Measurements from ENCODE around the gene TRIM10. TPM values are rescaled to one million over a fixed set of nuclear protein-coding genes. Genes with fewer than 3 reads are reported as not detected.

Gene TRIM10
- polyA plus RNA-seq (2013), result not detected

- no CpG with 5 or more reads among the region's 4 CpGs for WGBS (ENCODE audit: insufficient coverage)
- no peak within 1 kb of the TSS for H3K27ac ChIP-seq (ENCODE audit: insufficient read depth in 1 of 2, low read depth in 1 of 2, low read length in 2 of 2, poor library complexity in 1 of 2, severe bottlenecking in 2 of 2)
- no peaks in the 10 kb centered on the region for H3K36me3 ChIP-seq (ENCODE audit: control insufficient read depth in 4 of 4, insufficient read depth in 4 of 4, low read length in 3 of 4)
- no peaks in the 10 kb centered on the region for H3K27me3 ChIP-seq (replicated peaks in 2 of 5; ENCODE audit: control insufficient read depth in 4 of 5, insufficient read depth in 5 of 5, low read length in 4 of 5)
- H3K4me3 ChIP-seq (ENCODE audit: control insufficient read depth in 1 of 7, extremely low read depth in 1 of 7, insufficient read depth in 4 of 7, low read depth in 2 of 7, low read length in 6 of 7), result no peak within 1 kb of the TSS
- no peaks in the 10 kb centered on the region for H3K9me3 ChIP-seq (ENCODE audit: control extremely low read depth in 1 of 5, control insufficient read depth in 4 of 5, insufficient read depth in 2 of 5, low read depth in 1 of 5, low read length in 4 of 5)
- CTCF ChIA-PET, result interaction anchor here (1.0 kb wide), 1 partner anchor 10 kb away, joined by 3 read pairs; no protein-coding TSS in a partner anchor
- DNase-seq, result peak in 2 of 3 donors; percentile 44 to 66
- peaks cover 0 to 36% (median 18%) of the 10 kb centered on the region in 4 experiments for H3K4me1 ChIP-seq (ENCODE audit: control extremely low read depth in 1 of 4, control insufficient read depth in 4 of 4, insufficient read depth in 4 of 4, low read length in 3 of 4)
- POLR2A ChIA-PET, result no interaction called here
These were observed at the start of gene TRIM10 for GRCh38 chr6:30160785-30161531. Gene TRIM10, minus strand, starts transcription at chr6:30161211. Its CDS starts 353 bp downstream, at chr6:30160858.

GRCh38 chr6:30207619-30208295, 46.7 kb upstream of the TRIM10 start:
- WGBS (ENCODE audit: insufficient coverage), result 98% methylated on average over 4 of the region's 4 CpGs
- Histone ChIP-seq H3K4me1 (ENCODE audit: control extremely low read depth in 1 of 4, control insufficient read depth in 4 of 4, insufficient read depth in 4 of 4, low read length in 3 of 4) (peaks cover under 1 to 11% (median 9%) of the 10 kb centered on the region in 4 experiments), H3K27me3 (replicated peaks in 2 of 5; ENCODE audit: control insufficient read depth in 4 of 5, insufficient read depth in 5 of 5, low read length in 4 of 5) (no peaks in the 10 kb centered on the region), H3K27ac (ENCODE audit: insufficient read depth in 1 of 2, low read depth in 1 of 2, low read length in 2 of 2, poor library complexity in 1 of 2, severe bottlenecking in 2 of 2) (no peak overlapping the region), H3K36me3 (ENCODE audit: control insufficient read depth in 4 of 4, insufficient read depth in 4 of 4, low read length in 3 of 4) (peaks cover 0 to 10% (median under 1%) of the 10 kb centered on the region in 4 experiments), H3K4me3 (ENCODE audit: control insufficient read depth in 1 of 7, extremely low read depth in 1 of 7, insufficient read depth in 4 of 7, low read depth in 2 of 7, low read length in 6 of 7) (no peak overlapping the region), H3K9me3 (ENCODE audit: control extremely low read depth in 1 of 5, control insufficient read depth in 4 of 5, insufficient read depth in 2 of 5, low read depth in 1 of 5, low read length in 4 of 5) (no peaks in the 10 kb centered on the region)
- ChIA-PET POLR2A (interaction anchor here (0.7 kb wide), 1 partner anchor 10 kb away, joined by 3 read pairs; no protein-coding TSS in a partner anchor), CTCF (interaction anchor here (1.0 to 4.7 kb wide), 4 partner anchors 12 to 120 kb away, joined by 3 to 16 read pairs (median 4); no protein-coding TSS in a partner anchor)
- DNase-seq, result no peak

- H3K4me1 ChIP-seq (ENCODE audit: control extremely low read depth in 1 of 4, control insufficient read depth in 4 of 4, insufficient read depth in 4 of 4, low read length in 3 of 4), result peaks cover 3 to 10% (median 7%) of the 10 kb centered on the region in 4 experiments
- no peak for DNase-seq
- ChIA-PET POLR2A (interaction anchor here (0.5 to 0.7 kb wide), 2 partner anchors 9 to 591 kb away, joined by 3 to 9 read pairs; no protein-coding TSS in a partner anchor), CTCF (interaction anchor here (1.1 to 4.7 kb wide), 4 partner anchors 11 to 76 kb away, joined by 3 to 16 read pairs (median 4); no protein-coding TSS in a partner anchor)
- WGBS (ENCODE audit: insufficient coverage), result 89% methylated on average over 10 of the region's 11 CpGs
- H3K27me3 ChIP-seq (replicated peaks in 2 of 5; ENCODE audit: control insufficient read depth in 4 of 5, insufficient read depth in 5 of 5, low read length in 4 of 5), result no peaks in the 10 kb centered on the region
- H3K4me3 ChIP-seq (ENCODE audit: control insufficient read depth in 1 of 7, extremely low read depth in 1 of 7, insufficient read depth in 4 of 7, low read depth in 2 of 7, low read length in 6 of 7), result no peak overlapping the region
- peaks cover 0 to 10% (median under 1%) of the 10 kb centered on the region in 4 experiments for H3K36me3 ChIP-seq (ENCODE audit: control insufficient read depth in 4 of 4, insufficient read depth in 4 of 4, low read length in 3 of 4)
- H3K27ac ChIP-seq (ENCODE audit: insufficient read depth in 1 of 2, low read depth in 1 of 2, low read length in 2 of 2, poor library complexity in 1 of 2, severe bottlenecking in 2 of 2), result no peak overlapping the region
- H3K9me3 ChIP-seq (ENCODE audit: control extremely low read depth in 1 of 5, control insufficient read depth in 4 of 5, insufficient read depth in 2 of 5, low read depth in 1 of 5, low read length in 4 of 5), result no peaks in the 10 kb centered on the region
These were observed 46.0 kb upstream of the TRIM10 start for GRCh38 chr6:30206799-30207618.

GRCh38 chr6:30206152-30206551, 45.1 kb upstream of the TRIM10 start:
- WGBS (ENCODE audit: insufficient coverage), result 88% methylated on average over 7 of the region's 7 CpGs

GRCh38 chr6:30204116-30204515, 43.1 kb upstream of the TRIM10 start:
- 100% methylated on average over 1 of the region's 1 CpG for WGBS (ENCODE audit: insufficient coverage)
- Histone ChIP-seq H3K9me3 (ENCODE audit: control extremely low read depth in 1 of 5, control insufficient read depth in 4 of 5, insufficient read depth in 2 of 5, low read depth in 1 of 5, low read length in 4 of 5) (no peaks in the 10 kb centered on the region), H3K27ac (ENCODE audit: insufficient read depth in 1 of 2, low read depth in 1 of 2, low read length in 2 of 2, poor library complexity in 1 of 2, severe bottlenecking in 2 of 2) (no peak overlapping the region), H3K36me3 (ENCODE audit: control insufficient read depth in 4 of 4, insufficient read depth in 4 of 4, low read length in 3 of 4) (peaks cover 0 to 18% (median 4%) of the 10 kb centered on the region in 4 experiments), H3K4me1 (ENCODE audit: control extremely low read depth in 1 of 4, control insufficient read depth in 4 of 4, insufficient read depth in 4 of 4, low read length in 3 of 4) (peaks cover 14 to 25% (median 19%) of the 10 kb centered on the region in 4 experiments), H3K4me3 (ENCODE audit: control insufficient read depth in 1 of 7, extremely low read depth in 1 of 7, insufficient read depth in 4 of 7, low read depth in 2 of 7, low read length in 6 of 7) (no peak overlapping the region), H3K27me3 (replicated peaks in 2 of 5; ENCODE audit: control insufficient read depth in 4 of 5, insufficient read depth in 5 of 5, low read length in 4 of 5) (no peaks in the 10 kb centered on the region)
- CTCF ChIA-PET, result interaction anchor here (1.1 to 1.4 kb wide), 3 partner anchors 10 to 13 kb away, joined by 3 read pairs; no protein-coding TSS in a partner anchor
- POLR2A ChIA-PET, result no interaction called here
- no peak for DNase-seq

More at GRCh38 chr6:30206152-30206551, 45.1 kb upstream of the TRIM10 start:
- no peaks in the 10 kb centered on the region for H3K9me3 ChIP-seq (ENCODE audit: control extremely low read depth in 1 of 5, control insufficient read depth in 4 of 5, insufficient read depth in 2 of 5, low read depth in 1 of 5, low read length in 4 of 5)
- peaks cover 0 to 10% (median under 1%) of the 10 kb centered on the region in 4 experiments for H3K36me3 ChIP-seq (ENCODE audit: control insufficient read depth in 4 of 4, insufficient read depth in 4 of 4, low read length in 3 of 4)
- no peaks in the 10 kb centered on the region for H3K27me3 ChIP-seq (replicated peaks in 2 of 5; ENCODE audit: control insufficient read depth in 4 of 5, insufficient read depth in 5 of 5, low read length in 4 of 5)
- CTCF ChIA-PET, result interaction anchor here (1.1 to 1.4 kb wide), 2 partner anchors 12 to 75 kb away, joined by 3 read pairs; no protein-coding TSS in a partner anchor
- POLR2A ChIA-PET, result interaction anchor here (0.5 kb wide), 1 partner anchor 590 kb away, joined by 9 read pairs; no protein-coding TSS in a partner anchor
- no peak overlapping the region for H3K27ac ChIP-seq (ENCODE audit: insufficient read depth in 1 of 2, low read depth in 1 of 2, low read length in 2 of 2, poor library complexity in 1 of 2, severe bottlenecking in 2 of 2)
- DNase-seq, result no peak
- no peak overlapping the region for H3K4me3 ChIP-seq (ENCODE audit: control insufficient read depth in 1 of 7, extremely low read depth in 1 of 7, insufficient read depth in 4 of 7, low read depth in 2 of 7, low read length in 6 of 7)
- peaks cover 9 to 14% (median 12%) of the 10 kb centered on the region in 4 experiments for H3K4me1 ChIP-seq (ENCODE audit: control extremely low read depth in 1 of 4, control insufficient read depth in 4 of 4, insufficient read depth in 4 of 4, low read length in 3 of 4)

GRCh38 chr6:30202366-30202765, 41.4 kb upstream of the TRIM10 start:
- Histone ChIP-seq H3K9me3 (ENCODE audit: control extremely low read depth in 1 of 5, control insufficient read depth in 4 of 5, insufficient read depth in 2 of 5, low read depth in 1 of 5, low read length in 4 of 5) (no peaks in the 10 kb centered on the region), H3K36me3 (ENCODE audit: control insufficient read depth in 4 of 4, insufficient read depth in 4 of 4, low read length in 3 of 4) (peaks cover 0 to 33% (median 13%) of the 10 kb centered on the region in 4 experiments), H3K27me3 (replicated peaks in 2 of 5; ENCODE audit: control insufficient read depth in 4 of 5, insufficient read depth in 5 of 5, low read length in 4 of 5) (no peaks in the 10 kb centered on the region), H3K4me1 (ENCODE audit: control extremely low read depth in 1 of 4, control insufficient read depth in 4 of 4, insufficient read depth in 4 of 4, low read length in 3 of 4) (peaks cover 14 to 25% (median 19%) of the 10 kb centered on the region in 4 experiments), H3K4me3 (ENCODE audit: control insufficient read depth in 1 of 7, extremely low read depth in 1 of 7, insufficient read depth in 4 of 7, low read depth in 2 of 7, low read length in 6 of 7) (no peak overlapping the region), H3K27ac (ENCODE audit: insufficient read depth in 1 of 2, low read depth in 1 of 2, low read length in 2 of 2, poor library complexity in 1 of 2, severe bottlenecking in 2 of 2) (no peak overlapping the region)
- no peak for DNase-seq
- ChIA-PET POLR2A (interaction anchor here (0.6 kb wide), 1 partner anchor 24 kb away, joined by 3 read pairs; no protein-coding TSS in a partner anchor), CTCF (no interaction called here)
- WGBS (ENCODE audit: insufficient coverage), result 60% methylated on average over 1 of the region's 4 CpGs
